ENCODE measurements around the gene HBS1L. TPM values are rescaled to one million over a fixed set of nuclear protein-coding genes. Genes with fewer than 3 reads are reported as not detected.
"Not testable (repeated sequence)": the region's sequence is repeated elsewhere in the genome, so short reads cannot be mapped to it uniquely, and the experiment has no call there.

The HBS1L gene
- total RNA-seq, 1 experiment from 2014 or later = 95.4 TPM

DNA sequence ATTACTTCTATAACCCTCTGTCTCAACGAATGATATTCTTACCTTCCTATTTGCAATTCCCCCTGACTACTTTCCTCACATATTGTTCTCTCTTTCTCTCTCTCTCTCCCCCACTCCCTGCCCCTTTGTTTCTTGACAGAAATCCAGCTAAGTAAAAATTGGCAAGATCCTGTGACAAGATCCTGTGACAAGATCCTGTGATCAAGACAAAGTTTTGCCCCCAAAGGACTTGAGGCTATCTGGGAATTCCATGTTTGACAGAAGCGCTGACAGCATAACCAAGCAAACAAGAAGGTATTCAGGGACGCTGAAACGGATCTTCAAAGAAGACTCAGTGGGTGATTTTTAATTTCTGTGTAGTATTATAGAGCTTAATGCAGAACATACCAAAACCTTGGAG lies 5.5 kb upstream of the HBS1L start:
- no peak overlapping the region for H3K27ac Mint-ChIP-seq

DNA sequence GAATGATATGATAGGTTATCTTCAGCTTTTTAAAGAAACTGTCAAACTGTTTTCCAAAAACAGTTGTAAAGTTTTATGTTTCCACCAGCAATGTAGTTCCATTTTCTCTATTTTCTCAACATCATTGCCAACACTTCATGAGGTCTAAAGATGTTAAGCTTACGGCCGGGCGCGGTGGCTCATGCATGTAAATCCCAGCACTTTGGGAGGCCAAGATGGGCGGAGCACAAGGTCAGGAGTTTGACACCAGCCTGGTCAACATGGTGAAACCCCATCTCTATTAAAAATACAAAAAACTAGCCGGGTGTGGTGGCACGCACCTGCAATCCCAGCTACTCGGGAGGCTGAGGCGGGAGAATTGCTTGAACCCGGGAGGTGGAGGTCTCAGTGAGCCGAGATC lies 3.7 kb upstream of the HBS1L start:
- H3K4me1 Mint-ChIP-seq = peaks cover 12% of the 10 kb centered on the region
- H3K27ac Mint-ChIP-seq; H3K27me3 Mint-ChIP-seq (ENCODE audit: low read depth); H3K36me3 Mint-ChIP-seq; H3K9me3 Mint-ChIP-seq; CTCF ChIA-PET; DNase-seq (ENCODE audit: low spot score); POLR2A ChIA-PET; H3K4me3 Mint-ChIP-seq; ATAC-seq: not testable (repeated sequence)

More for the DNA sequence above, 5.5 kb upstream of the HBS1L start:
- ATAC-seq (no peak), DNase-seq (ENCODE audit: low spot score) (no peak)
- Mint-ChIP-seq H3K36me3 (no peaks in the 10 kb centered on the region), H3K27me3 (ENCODE audit: low read depth) (no peaks in the 10 kb centered on the region), H3K4me3 (no peak overlapping the region), H3K4me1 (peaks cover 12% of the 10 kb centered on the region), H3K9me3 (no peaks in the 10 kb centered on the region)
- CTCF ChIA-PET = no interaction called here
- TF ChIP-seq, protein P1, sequence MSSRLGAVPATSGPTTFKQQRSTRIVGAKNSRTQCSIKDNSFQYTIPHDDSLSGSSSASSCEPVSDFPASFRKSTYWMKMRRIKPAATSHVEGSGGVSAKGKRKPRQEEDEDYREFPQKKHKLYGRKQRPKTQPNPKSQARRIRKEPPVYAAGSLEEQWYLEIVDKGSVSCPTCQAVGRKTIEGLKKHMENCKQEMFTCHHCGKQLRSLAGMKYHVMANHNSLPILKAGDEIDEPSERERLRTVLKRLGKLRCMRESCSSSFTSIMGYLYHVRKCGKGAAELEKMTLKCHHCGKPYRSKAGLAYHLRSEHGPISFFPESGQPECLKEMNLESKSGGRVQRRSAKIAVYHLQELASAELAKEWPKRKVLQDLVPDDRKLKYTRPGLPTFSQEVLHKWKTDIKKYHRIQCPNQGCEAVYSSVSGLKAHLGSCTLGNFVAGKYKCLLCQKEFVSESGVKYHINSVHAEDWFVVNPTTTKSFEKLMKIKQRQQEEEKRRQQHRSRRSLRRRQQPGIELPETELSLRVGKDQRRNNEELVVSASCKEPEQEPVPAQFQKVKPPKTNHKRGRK (CRISPR knock-in tag; IDR thresholded peaks at IDR 0.05; ENCODE audit: borderline replicate concordance) = no peak
- TF ChIP-seq, protein P2, sequence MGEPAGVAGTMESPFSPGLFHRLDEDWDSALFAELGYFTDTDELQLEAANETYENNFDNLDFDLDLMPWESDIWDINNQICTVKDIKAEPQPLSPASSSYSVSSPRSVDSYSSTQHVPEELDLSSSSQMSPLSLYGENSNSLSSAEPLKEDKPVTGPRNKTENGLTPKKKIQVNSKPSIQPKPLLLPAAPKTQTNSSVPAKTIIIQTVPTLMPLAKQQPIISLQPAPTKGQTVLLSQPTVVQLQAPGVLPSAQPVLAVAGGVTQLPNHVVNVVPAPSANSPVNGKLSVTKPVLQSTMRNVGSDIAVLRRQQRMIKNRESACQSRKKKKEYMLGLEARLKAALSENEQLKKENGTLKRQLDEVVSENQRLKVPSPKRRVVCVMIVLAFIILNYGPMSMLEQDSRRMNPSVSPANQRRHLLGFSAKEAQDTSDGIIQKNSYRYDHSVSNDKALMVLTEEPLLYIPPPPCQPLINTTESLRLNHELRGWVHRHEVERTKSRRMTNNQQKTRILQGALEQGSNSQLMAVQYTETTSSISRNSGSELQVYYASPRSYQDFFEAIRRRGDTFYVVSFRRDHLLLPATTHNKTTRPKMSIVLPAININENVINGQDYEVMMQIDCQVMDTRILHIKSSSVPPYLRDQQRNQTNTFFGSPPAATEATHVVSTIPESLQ (CRISPR knock-in tag; IDR thresholded peaks at IDR 0.05) = no peak
- TF ChIP-seq, protein P3, sequence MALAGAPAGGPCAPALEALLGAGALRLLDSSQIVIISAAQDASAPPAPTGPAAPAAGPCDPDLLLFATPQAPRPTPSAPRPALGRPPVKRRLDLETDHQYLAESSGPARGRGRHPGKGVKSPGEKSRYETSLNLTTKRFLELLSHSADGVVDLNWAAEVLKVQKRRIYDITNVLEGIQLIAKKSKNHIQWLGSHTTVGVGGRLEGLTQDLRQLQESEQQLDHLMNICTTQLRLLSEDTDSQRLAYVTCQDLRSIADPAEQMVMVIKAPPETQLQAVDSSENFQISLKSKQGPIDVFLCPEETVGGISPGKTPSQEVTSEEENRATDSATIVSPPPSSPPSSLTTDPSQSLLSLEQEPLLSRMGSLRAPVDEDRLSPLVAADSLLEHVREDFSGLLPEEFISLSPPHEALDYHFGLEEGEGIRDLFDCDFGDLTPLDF (CRISPR knock-in tag; IDR thresholded peaks at IDR 0.05) = no peak
- TF ChIP-seq SP1 (CRISPR knock-in tag; conservative IDR thresholded peaks at IDR 0.05) (no peak), TEAD1 (CRISPR knock-in tag; IDR thresholded peaks at IDR 0.05) (no peak), NR3C1 (CRISPR knock-in tag; conservative IDR thresholded peaks at IDR 0.05; ENCODE audit: low read depth) (no peak), ZNF317 (CRISPR knock-in tag; IDR thresholded peaks at IDR 0.05; ENCODE audit: borderline replicate concordance, low read depth) (no peak), JUN (CRISPR knock-in tag; IDR thresholded peaks at IDR 0.05) (no peak), ZNF263 (CRISPR knock-in tag; IDR thresholded peaks at IDR 0.05; ENCODE audit: low read depth) (no peak), GRHL2 (CRISPR knock-in tag; IDR thresholded peaks at IDR 0.05; ENCODE audit: insufficient replicate concordance, severe bottlenecking) (no peak), ZNF219 (CRISPR knock-in tag; IDR thresholded peaks at IDR 0.05; ENCODE audit: borderline replicate concordance) (no peak), GABPB1 (CRISPR knock-in tag; IDR thresholded peaks at IDR 0.05) (no peak)
- TF ChIP-seq, protein P4, sequence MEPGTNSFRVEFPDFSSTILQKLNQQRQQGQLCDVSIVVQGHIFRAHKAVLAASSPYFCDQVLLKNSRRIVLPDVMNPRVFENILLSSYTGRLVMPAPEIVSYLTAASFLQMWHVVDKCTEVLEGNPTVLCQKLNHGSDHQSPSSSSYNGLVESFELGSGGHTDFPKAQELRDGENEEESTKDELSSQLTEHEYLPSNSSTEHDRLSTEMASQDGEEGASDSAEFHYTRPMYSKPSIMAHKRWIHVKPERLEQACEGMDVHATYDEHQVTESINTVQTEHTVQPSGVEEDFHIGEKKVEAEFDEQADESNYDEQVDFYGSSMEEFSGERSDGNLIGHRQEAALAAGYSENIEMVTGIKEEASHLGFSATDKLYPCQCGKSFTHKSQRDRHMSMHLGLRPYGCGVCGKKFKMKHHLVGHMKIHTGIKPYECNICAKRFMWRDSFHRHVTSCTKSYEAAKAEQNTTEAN (CRISPR knock-in tag; IDR thresholded peaks at IDR 0.05) = no peak
- TF ChIP-seq, protein P5, sequence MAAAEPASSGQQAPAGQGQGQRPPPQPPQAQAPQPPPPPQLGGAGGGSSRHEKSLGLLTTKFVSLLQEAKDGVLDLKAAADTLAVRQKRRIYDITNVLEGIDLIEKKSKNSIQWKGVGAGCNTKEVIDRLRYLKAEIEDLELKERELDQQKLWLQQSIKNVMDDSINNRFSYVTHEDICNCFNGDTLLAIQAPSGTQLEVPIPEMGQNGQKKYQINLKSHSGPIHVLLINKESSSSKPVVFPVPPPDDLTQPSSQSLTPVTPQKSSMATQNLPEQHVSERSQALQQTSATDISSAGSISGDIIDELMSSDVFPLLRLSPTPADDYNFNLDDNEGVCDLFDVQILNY (CRISPR knock-in tag; IDR thresholded peaks at IDR 0.05) = no peak
- TF ChIP-seq, protein P6, sequence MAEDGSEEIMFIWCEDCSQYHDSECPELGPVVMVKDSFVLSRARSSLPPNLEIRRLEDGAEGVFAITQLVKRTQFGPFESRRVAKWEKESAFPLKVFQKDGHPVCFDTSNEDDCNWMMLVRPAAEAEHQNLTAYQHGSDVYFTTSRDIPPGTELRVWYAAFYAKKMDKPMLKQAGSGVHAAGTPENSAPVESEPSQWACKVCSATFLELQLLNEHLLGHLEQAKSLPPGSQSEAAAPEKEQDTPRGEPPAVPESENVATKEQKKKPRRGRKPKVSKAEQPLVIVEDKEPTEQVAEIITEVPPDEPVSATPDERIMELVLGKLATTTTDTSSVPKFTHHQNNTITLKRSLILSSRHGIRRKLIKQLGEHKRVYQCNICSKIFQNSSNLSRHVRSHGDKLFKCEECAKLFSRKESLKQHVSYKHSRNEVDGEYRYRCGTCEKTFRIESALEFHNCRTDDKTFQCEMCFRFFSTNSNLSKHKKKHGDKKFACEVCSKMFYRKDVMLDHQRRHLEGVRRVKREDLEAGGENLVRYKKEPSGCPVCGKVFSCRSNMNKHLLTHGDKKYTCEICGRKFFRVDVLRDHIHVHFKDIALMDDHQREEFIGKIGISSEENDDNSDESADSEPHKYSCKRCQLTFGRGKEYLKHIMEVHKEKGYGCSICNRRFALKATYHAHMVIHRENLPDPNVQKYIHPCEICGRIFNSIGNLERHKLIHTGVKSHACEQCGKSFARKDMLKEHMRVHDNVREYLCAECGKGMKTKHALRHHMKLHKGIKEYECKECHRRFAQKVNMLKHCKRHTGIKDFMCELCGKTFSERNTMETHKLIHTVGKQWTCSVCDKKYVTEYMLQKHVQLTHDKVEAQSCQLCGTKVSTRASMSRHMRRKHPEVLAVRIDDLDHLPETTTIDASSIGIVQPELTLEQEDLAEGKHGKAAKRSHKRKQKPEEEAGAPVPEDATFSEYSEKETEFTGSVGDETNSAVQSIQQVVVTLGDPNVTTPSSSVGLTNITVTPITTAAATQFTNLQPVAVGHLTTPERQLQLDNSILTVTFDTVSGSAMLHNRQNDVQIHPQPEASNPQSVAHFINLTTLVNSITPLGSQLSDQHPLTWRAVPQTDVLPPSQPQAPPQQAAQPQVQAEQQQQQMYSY (CRISPR knock-in tag; IDR thresholded peaks at IDR 0.05) = no peak
- TF ChIP-seq, protein P7, sequence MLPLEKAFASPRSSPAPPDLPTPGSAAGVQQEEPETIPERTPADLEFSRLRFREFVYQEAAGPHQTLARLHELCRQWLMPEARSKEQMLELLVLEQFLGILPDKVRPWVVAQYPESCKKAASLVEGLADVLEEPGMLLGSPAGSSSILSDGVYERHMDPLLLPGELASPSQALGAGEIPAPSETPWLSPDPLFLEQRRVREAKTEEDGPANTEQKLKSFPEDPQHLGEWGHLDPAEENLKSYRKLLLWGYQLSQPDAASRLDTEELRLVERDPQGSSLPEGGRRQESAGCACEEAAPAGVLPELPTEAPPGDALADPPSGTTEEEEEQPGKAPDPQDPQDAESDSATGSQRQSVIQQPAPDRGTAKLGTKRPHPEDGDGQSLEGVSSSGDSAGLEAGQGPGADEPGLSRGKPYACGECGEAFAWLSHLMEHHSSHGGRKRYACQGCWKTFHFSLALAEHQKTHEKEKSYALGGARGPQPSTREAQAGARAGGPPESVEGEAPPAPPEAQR (CRISPR knock-in tag; IDR thresholded peaks at IDR 0.05) = no peak
- TF ChIP-seq, protein P8, sequence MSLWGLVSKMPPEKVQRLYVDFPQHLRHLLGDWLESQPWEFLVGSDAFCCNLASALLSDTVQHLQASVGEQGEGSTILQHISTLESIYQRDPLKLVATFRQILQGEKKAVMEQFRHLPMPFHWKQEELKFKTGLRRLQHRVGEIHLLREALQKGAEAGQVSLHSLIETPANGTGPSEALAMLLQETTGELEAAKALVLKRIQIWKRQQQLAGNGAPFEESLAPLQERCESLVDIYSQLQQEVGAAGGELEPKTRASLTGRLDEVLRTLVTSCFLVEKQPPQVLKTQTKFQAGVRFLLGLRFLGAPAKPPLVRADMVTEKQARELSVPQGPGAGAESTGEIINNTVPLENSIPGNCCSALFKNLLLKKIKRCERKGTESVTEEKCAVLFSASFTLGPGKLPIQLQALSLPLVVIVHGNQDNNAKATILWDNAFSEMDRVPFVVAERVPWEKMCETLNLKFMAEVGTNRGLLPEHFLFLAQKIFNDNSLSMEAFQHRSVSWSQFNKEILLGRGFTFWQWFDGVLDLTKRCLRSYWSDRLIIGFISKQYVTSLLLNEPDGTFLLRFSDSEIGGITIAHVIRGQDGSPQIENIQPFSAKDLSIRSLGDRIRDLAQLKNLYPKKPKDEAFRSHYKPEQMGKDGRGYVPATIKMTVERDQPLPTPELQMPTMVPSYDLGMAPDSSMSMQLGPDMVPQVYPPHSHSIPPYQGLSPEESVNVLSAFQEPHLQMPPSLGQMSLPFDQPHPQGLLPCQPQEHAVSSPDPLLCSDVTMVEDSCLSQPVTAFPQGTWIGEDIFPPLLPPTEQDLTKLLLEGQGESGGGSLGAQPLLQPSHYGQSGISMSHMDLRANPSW (CRISPR knock-in tag; conservative IDR thresholded peaks at IDR 0.05; ENCODE audit: low read depth) = no peak
- POLR2A ChIA-PET = no interaction called here

Data from WTC11 (cell line).